ENCODE data around the gene F8. TPM values are rescaled to one million over a fixed set of nuclear protein-coding genes. Genes with fewer than 3 reads are reported as not detected.

Gene F8
- total RNA-seq, 3 donors from 2014 or later (not counting 1 experiment from before 2014, with no cell fraction given), result 1.4 to 4.6 (median 2.8) TPM

- Histone ChIP-seq H3K9me3 (ENCODE audit: control insufficient read depth, insufficient read depth, low read length) (no peaks in the 10 kb centered on the region), H3K27ac (ENCODE audit: low read length) (no peak overlapping the region), H3K4me1 (ENCODE audit: control insufficient read depth, insufficient read depth, low read length) (no peaks in the 10 kb centered on the region), H3K27me3 (ENCODE audit: control insufficient read depth, insufficient read depth, low read length) (no peaks in the 10 kb centered on the region), H3K36me3 (ENCODE audit: control insufficient read depth, insufficient read depth, low read length) (no peaks in the 10 kb centered on the region), H3K4me3 (ENCODE audit: low read length) (no peak overlapping the region)
- peaks cover 0 to 4% of the 10 kb centered on the region in 2 donors for H3K4me1 Mint-ChIP-seq
- ATAC-seq (no peak), DNase-seq (no peak)
- no peak overlapping the region for H3K4me3 Mint-ChIP-seq
- H3K36me3 Mint-ChIP-seq, result no peaks in the 10 kb centered on the region
- no peak for TF ChIP-seq CTCF (IDR thresholded peaks at IDR 0.05)
- H3K9me3 Mint-ChIP-seq, result no peaks in the 10 kb centered on the region
- H3K27me3 Mint-ChIP-seq (ENCODE audit: low read depth in 2 of 2), result no peaks in the 10 kb centered on the region
- intact Hi-C loops (cut with micrococcal nuclease), result no loop called here
- H3K27ac Mint-ChIP-seq, result no peak overlapping the region
- WGBS (ENCODE audit: insufficient coverage), result 100% methylated on average over 1 of the region's 3 CpGs
Measured at GRCh38 chrX:154833746-154834274, 188.7 kb downstream of the F8 start.

DNA sequence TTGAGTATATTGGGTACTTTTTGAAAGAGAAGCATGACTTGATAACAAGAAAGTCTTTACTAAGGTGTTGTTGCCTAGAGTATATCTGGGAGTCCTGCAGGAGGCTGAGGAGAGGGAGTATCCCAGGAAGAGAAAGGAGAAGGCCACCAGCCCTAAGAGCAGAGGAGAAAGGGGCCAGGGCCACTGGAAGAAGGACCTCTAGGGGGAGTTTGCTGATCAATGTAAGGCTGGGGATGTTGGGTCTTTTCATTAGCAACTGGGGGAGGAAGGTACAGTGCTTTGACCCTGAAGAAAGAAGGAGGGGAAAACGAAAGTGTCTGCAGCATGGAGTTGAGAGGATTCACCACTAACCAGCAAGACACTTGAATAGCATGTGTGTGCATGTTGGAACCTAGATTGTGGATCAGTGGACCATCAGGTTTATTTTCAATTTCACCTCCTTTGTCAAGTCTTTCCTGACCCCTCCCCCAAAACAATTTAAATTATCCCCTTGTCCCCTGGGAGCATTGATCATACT, 192.5 kb downstream of the F8 start:
- H3K9me3 ChIP-seq (ENCODE audit: control insufficient read depth, insufficient read depth, low read length), result no peaks in the 10 kb centered on the region
- H3K36me3 ChIP-seq (ENCODE audit: control insufficient read depth, insufficient read depth, low read length), result no peaks in the 10 kb centered on the region
- H3K27me3 Mint-ChIP-seq (ENCODE audit: low read depth in 2 of 2), result no peaks in the 10 kb centered on the region
- peak overlapping the region in 1 of 2 donors; percentile 3 for H3K27ac Mint-ChIP-seq
- DNase-seq (peak in 1 of 2 donors; percentile 2), ATAC-seq (no peak)
- no peaks in the 10 kb centered on the region for H3K36me3 Mint-ChIP-seq
- WGBS (ENCODE audit: insufficient coverage), result 67% methylated on average over 1 of the region's 1 CpG
- intact Hi-C loops (cut with micrococcal nuclease), result no loop called here
- H3K9me3 Mint-ChIP-seq, result no peaks in the 10 kb centered on the region
- H3K4me3 ChIP-seq (ENCODE audit: low read length), result no peak overlapping the region
- H3K27me3 ChIP-seq (ENCODE audit: control insufficient read depth, insufficient read depth, low read length), result no peaks in the 10 kb centered on the region
- H3K4me3 Mint-ChIP-seq, result no peak overlapping the region
- H3K4me1 ChIP-seq (ENCODE audit: control insufficient read depth, insufficient read depth, low read length), result peaks cover 4% of the 10 kb centered on the region
- no peak for TF ChIP-seq CTCF (IDR thresholded peaks at IDR 0.05)
- no peak overlapping the region for H3K27ac ChIP-seq (ENCODE audit: low read length)
- peaks cover 9 to 11% of the 10 kb centered on the region in 2 donors for H3K4me1 Mint-ChIP-seq

DNA sequence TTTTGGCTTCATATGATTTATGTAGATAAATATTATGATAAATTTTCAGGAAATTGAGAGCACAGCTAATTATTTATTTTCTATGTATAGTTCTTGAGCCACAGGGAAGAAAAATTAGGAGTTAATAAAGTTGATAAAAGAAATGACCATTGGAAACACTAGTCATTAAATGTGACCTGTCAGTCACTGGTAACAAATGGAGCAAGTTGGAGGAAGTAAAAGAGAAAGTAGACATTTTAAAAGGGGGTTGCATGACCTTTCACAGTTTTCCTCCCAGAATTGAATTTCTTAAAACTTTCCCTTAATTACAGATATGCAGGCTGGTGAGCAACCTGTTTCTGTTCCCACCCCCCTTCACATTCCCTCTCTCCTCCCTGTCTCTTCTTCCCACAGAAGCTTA, 193.4 kb downstream of the F8 start:
- Histone ChIP-seq H3K4me3 (ENCODE audit: low read length) (no peak overlapping the region), H3K27me3 (ENCODE audit: control insufficient read depth, insufficient read depth, low read length) (no peaks in the 10 kb centered on the region), H3K9me3 (ENCODE audit: control insufficient read depth, insufficient read depth, low read length) (no peaks in the 10 kb centered on the region), H3K36me3 (ENCODE audit: control insufficient read depth, insufficient read depth, low read length) (no peaks in the 10 kb centered on the region), H3K4me1 (ENCODE audit: control insufficient read depth, insufficient read depth, low read length) (peaks cover 4% of the 10 kb centered on the region), H3K27ac (ENCODE audit: low read length) (no peak overlapping the region)
- H3K27ac Mint-ChIP-seq, result no peak overlapping the region
- no peak for DNase-seq
- H3K4me1 Mint-ChIP-seq, result peaks cover 9 to 11% of the 10 kb centered on the region in 2 donors
- no peaks in the 10 kb centered on the region for H3K36me3 Mint-ChIP-seq
- intact Hi-C loops (cut with micrococcal nuclease), result no loop called here
- TF ChIP-seq CTCF (IDR thresholded peaks at IDR 0.05), result no peak
- no peak overlapping the region for H3K4me3 Mint-ChIP-seq
- no peaks in the 10 kb centered on the region for H3K27me3 Mint-ChIP-seq (ENCODE audit: low read depth in 2 of 2)
- ATAC-seq, result no peak
- H3K9me3 Mint-ChIP-seq, result no peaks in the 10 kb centered on the region

GRCh38 chrX:154828016-154828408, 194.5 kb downstream of the F8 start:
- H3K27me3 Mint-ChIP-seq (ENCODE audit: low read depth in 2 of 2), result no peaks in the 10 kb centered on the region
- intact Hi-C loops (cut with micrococcal nuclease), result no loop called here
- H3K27me3 ChIP-seq (ENCODE audit: control insufficient read depth, insufficient read depth, low read length), result no peaks in the 10 kb centered on the region
- H3K4me1 ChIP-seq (ENCODE audit: control insufficient read depth, insufficient read depth, low read length), result peaks cover 4% of the 10 kb centered on the region
- ATAC-seq (no peak), DNase-seq (no peak)
- no peaks in the 10 kb centered on the region for H3K9me3 Mint-ChIP-seq
- H3K36me3 ChIP-seq (ENCODE audit: control insufficient read depth, insufficient read depth, low read length), result no peaks in the 10 kb centered on the region
- H3K27ac ChIP-seq (ENCODE audit: low read length), result no peak overlapping the region
- H3K4me3 ChIP-seq (ENCODE audit: low read length), result no peak overlapping the region
- peaks cover 9 to 11% of the 10 kb centered on the region in 2 donors for H3K4me1 Mint-ChIP-seq
- H3K36me3 Mint-ChIP-seq, result no peaks in the 10 kb centered on the region
- no peaks in the 10 kb centered on the region for H3K9me3 ChIP-seq (ENCODE audit: control insufficient read depth, insufficient read depth, low read length)
- TF ChIP-seq CTCF (IDR thresholded peaks at IDR 0.05), result no peak
- H3K4me3 Mint-ChIP-seq, result no peak overlapping the region
- whole genome bisulfite sequencing (ENCODE audit: insufficient coverage), result no CpG with 5 or more reads among the region's 2 CpGs
- H3K27ac Mint-ChIP-seq, result peak overlapping the region in 1 of 2 donors; percentile 66
